Measurements from ENCODE around the gene PSD.
A peak's percentile ranks its signal among the peaks of the same experiment; 100 is the strongest.

The PSD gene

GRCh38 chr10:102438374-102438773 lies 19.8 kb upstream of the PSD start:
- DNase-seq = no peak

GRCh38 chr10:102437515-102437914 lies 18.9 kb upstream of the PSD start:
- DNase-seq = no peak

GRCh38 chr10:102436312-102436711 lies 17.7 kb upstream of the PSD start:
- DNase-seq = no peak

GRCh38 chr10:102435529-102436233 lies 17.1 kb upstream of the PSD start:
- no peak for DNase-seq

- DNase-seq = no peak
Observed at GRCh38 chr10:102435133-102435497, 16.5 kb upstream of the PSD start.

GRCh38 chr10:102434394-102435132 lies 16.0 kb upstream of the PSD start:
- no peak for DNase-seq

GRCh38 chr10:102433619-102434046 lies 15.0 kb upstream of the PSD start:
- no peak for DNase-seq

- DNase-seq = peak; percentile 70 to 87
Observed at GRCh38 chr10:102432162-102432950, 13.8 kb upstream of the PSD start, which contains the start of gene CUEDC2. Gene CUEDC2, minus strand, starts transcription at chr10:102432574. Its CDS starts 7,386 bp downstream, at chr10:102425188.

GRCh38 chr10:102431452-102432124 lies 13.0 kb upstream of the PSD start:
- peak in 1 of 2 experiments; percentile 36 for DNase-seq

- DNase-seq = no peak
Observed at GRCh38 chr10:102429468-102429867, 10.9 kb upstream of the PSD start.

GRCh38 chr10:102426803-102427287 lies 8.3 kb upstream of the PSD start:
- no peak for DNase-seq

- DNase-seq = no peak
Observed at GRCh38 chr10:102425444-102425843, 6.9 kb upstream of the PSD start.

GRCh38 chr10:102424916-102425315 lies 6.3 kb upstream of the PSD start:
- DNase-seq = no peak

- DNase-seq = no peak
Observed at GRCh38 chr10:102424145-102424544, 5.6 kb upstream of the PSD start.

GRCh38 chr10:102423372-102423968 lies 4.9 kb upstream of the PSD start:
- no peak for DNase-seq

GRCh38 chr10:102422545-102423129 lies 4.1 kb upstream of the PSD start:
- no peak for DNase-seq

- no peak for DNase-seq
Observed at GRCh38 chr10:102421757-102422512, 3.4 kb upstream of the PSD start.

- no peak for DNase-seq
Observed at GRCh38 chr10:102421507-102421756, 2.8 kb upstream of the PSD start.

- DNase-seq = peak; percentile 76 to 87
Observed at GRCh38 chr10:102420714-102421506, 2.3 kb upstream of the PSD start, which contains the start of gene FBXL15. Gene FBXL15, plus strand, starts transcription at chr10:102420836. Its CDS starts 294 bp downstream, at chr10:102421130.

GRCh38 chr10:102420181-102420713 lies 1.7 kb upstream of the PSD start:
- DNase-seq = no peak

Measured in NCI-H524 (cell line).